ENCODE measurements around the gene KIZ. TPM values are rescaled to one million over a fixed set of nuclear protein-coding genes. Genes with fewer than 3 reads are reported as not detected.
"Not testable (repeated sequence)": the region's sequence is repeated elsewhere in the genome, so short reads cannot be mapped to it uniquely, and the experiment has no call there.

The KIZ gene
- total and polyA plus RNA-seq, 2 donors from 2014 or later, result 17.3 to 21.8 TPM

DNA sequence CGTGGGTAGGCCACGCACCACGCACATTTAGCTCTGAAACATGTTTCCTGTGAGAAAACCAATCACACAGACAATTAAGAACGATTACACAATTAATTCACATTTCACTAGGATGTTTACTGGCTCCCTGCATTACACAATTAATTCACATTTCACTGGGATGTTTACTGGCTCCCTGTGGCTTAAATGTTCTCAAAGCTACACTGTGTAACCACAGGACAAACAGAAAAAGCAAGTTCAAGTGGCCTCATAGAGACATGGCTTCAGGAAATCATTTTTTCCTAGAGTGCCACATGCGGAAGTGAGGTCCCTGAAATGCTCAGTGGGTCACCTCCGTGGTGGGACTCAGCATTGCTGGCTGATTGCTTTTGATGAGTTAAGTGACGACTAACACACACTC, 115.5 kb downstream of the KIZ start:
- intact Hi-C loops (cut with DNase I), result no loop called here
- no peak for FAIRE-seq

DNA sequence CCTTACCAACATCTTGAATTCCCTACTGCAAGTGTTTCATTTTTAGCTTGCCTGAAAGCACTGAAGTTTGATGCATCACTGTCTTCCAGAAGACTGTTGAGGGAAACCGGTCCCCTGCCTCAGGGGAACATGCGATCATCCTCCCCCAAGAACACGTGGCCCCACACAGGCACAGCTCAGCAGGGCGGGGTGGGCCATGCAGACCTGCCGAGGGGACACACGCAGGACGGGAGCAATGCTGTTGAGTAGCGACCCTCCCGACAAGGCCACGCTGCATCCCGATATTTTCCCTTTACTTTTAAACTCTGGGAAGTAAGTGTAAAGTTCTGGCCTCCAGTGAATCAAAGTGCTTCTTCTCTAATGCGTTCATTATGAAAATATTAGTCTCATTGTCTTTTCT, 117.9 kb downstream of the KIZ start:
- H3K36me3 ChIP-seq (ENCODE audit: control insufficient read depth in 2 of 3, insufficient read depth in 3 of 3, low read length in 3 of 3), result peaks cover 0 to 4% (median 0%) of the 10 kb centered on the region in 3 donors
- DNase-seq (no peak), FAIRE-seq (no peak)
- H3K9me3 ChIP-seq (ENCODE audit: control insufficient read depth in 2 of 3, insufficient read depth in 1 of 3, low read length in 3 of 3), result peaks cover 0 to 3% (median 0%) of the 10 kb centered on the region in 3 donors
- intact Hi-C loops (cut with DNase I), result no loop called here
- no peak overlapping the region for H3K27ac ChIP-seq (ENCODE audit: low read depth in 2 of 2, low read length in 2 of 2)
- no peak overlapping the region for H3K4me3 ChIP-seq (ENCODE audit: low read length in 3 of 3)
- no peak overlapping the region for H3K9ac ChIP-seq (ENCODE audit: low read length in 3 of 3)
- no peaks in the 10 kb centered on the region for H3K27me3 ChIP-seq (ENCODE audit: control insufficient read depth, insufficient read depth, low read length)
- no peaks in the 10 kb centered on the region for H3K4me1 ChIP-seq (ENCODE audit: control insufficient read depth in 2 of 3, insufficient read depth in 2 of 3, low read depth in 1 of 3, low read length in 3 of 3)
- TF ChIP-seq, protein P1, sequence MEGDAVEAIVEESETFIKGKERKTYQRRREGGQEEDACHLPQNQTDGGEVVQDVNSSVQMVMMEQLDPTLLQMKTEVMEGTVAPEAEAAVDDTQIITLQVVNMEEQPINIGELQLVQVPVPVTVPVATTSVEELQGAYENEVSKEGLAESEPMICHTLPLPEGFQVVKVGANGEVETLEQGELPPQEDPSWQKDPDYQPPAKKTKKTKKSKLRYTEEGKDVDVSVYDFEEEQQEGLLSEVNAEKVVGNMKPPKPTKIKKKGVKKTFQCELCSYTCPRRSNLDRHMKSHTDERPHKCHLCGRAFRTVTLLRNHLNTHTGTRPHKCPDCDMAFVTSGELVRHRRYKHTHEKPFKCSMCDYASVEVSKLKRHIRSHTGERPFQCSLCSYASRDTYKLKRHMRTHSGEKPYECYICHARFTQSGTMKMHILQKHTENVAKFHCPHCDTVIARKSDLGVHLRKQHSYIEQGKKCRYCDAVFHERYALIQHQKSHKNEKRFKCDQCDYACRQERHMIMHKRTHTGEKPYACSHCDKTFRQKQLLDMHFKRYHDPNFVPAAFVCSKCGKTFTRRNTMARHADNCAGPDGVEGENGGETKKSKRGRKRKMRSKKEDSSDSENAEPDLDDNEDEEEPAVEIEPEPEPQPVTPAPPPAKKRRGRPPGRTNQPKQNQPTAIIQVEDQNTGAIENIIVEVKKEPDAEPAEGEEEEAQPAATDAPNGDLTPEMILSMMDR (IDR thresholded peaks at IDR 0.05; ENCODE audit: borderline replicate concordance, extremely low read depth, insufficient read depth), result no peak

More for the DNA sequence above, 115.5 kb downstream of the KIZ start:
- Histone ChIP-seq H3K36me3 (ENCODE audit: control insufficient read depth in 2 of 3, insufficient read depth in 3 of 3, low read length in 3 of 3) (peaks cover 0 to 4% (median 0%) of the 10 kb centered on the region in 3 donors), H3K4me1 (ENCODE audit: control insufficient read depth in 2 of 3, insufficient read depth in 2 of 3, low read depth in 1 of 3, low read length in 3 of 3) (no peaks in the 10 kb centered on the region), H3K27ac (ENCODE audit: low read depth in 2 of 2, low read length in 2 of 2) (no peak overlapping the region), H3K9ac (ENCODE audit: low read length in 3 of 3) (no peak overlapping the region), H3K27me3 (ENCODE audit: control insufficient read depth, insufficient read depth, low read length) (no peaks in the 10 kb centered on the region), H3K9me3 (ENCODE audit: control insufficient read depth in 2 of 3, insufficient read depth in 1 of 3, low read length in 3 of 3) (no peaks in the 10 kb centered on the region), H3K4me3 (ENCODE audit: low read length in 3 of 3) (no peak overlapping the region)
- DNase-seq, result no peak
- TF ChIP-seq, protein P1 (IDR thresholded peaks at IDR 0.05; ENCODE audit: borderline replicate concordance, extremely low read depth, insufficient read depth), result no peak

DNA sequence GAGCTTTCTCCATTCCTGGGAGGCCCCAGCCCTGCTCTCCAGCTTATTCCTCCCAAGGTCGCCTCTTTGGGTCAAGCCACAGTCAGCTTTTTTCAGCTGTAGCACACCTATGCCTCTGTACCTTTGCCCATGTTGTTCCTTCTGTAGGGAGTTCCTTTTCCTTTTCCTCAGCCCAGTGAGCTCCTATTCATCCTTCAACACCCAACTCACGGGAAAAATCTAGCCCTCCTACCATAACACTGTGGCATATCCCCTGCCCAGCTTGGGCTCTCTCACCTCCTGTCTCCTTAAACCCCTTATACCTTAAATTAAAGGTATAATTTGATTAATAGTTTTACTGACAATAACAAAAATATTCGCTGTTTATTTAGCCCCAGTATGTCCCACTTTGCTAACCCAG, 118.9 kb downstream of the KIZ start:
- intact Hi-C loops (cut with DNase I), result no loop called here
- peaks cover 0 to 4% (median 0%) of the 10 kb centered on the region in 3 donors for H3K36me3 ChIP-seq (ENCODE audit: control insufficient read depth in 2 of 3, insufficient read depth in 3 of 3, low read length in 3 of 3)
- H3K9ac ChIP-seq (ENCODE audit: low read length in 3 of 3), result no peak overlapping the region
- DNase-seq, result no peak
- TF ChIP-seq, protein P1 (IDR thresholded peaks at IDR 0.05; ENCODE audit: borderline replicate concordance, extremely low read depth, insufficient read depth), result no peak
- H3K27me3 ChIP-seq (ENCODE audit: control insufficient read depth, insufficient read depth, low read length), result no peaks in the 10 kb centered on the region
- no peaks in the 10 kb centered on the region for H3K4me1 ChIP-seq (ENCODE audit: control insufficient read depth in 2 of 3, insufficient read depth in 2 of 3, low read depth in 1 of 3, low read length in 3 of 3)
- no peak overlapping the region for H3K4me3 ChIP-seq (ENCODE audit: low read length in 3 of 3)
- no peak overlapping the region for H3K27ac ChIP-seq (ENCODE audit: low read depth in 2 of 2, low read length in 2 of 2)
- FAIRE-seq, result no peak
- H3K9me3 ChIP-seq (ENCODE audit: control insufficient read depth in 2 of 3, insufficient read depth in 1 of 3, low read length in 3 of 3), result peaks cover 0 to 3% (median 0%) of the 10 kb centered on the region in 3 donors

DNA sequence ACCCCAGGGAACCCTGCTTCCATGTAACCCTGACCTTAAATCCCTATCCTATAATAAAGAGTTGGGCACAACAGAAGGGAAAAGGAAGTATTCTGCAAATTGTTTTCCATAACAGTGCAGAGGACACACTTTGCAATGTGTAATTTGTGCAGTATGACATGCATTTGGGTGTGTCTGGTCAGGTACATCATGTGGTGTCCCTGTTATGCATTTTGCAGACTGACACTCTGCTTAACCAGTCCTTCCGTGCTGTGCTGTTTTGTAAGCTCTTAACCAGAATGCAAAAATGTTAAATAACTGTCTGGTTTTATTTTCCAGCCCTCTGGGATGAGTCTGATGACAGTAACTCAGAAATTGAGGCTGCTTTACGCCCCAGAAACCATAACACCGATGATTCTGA, 120.3 kb downstream of the KIZ start:
- Histone ChIP-seq H3K27me3 (ENCODE audit: control insufficient read depth, insufficient read depth, low read length) (no peaks in the 10 kb centered on the region), H3K9me3 (ENCODE audit: control insufficient read depth in 2 of 3, insufficient read depth in 1 of 3, low read length in 3 of 3) (peaks cover 0 to 3% (median 0%) of the 10 kb centered on the region in 3 donors), H3K4me1 (ENCODE audit: control insufficient read depth in 2 of 3, insufficient read depth in 2 of 3, low read depth in 1 of 3, low read length in 3 of 3) (no peaks in the 10 kb centered on the region), H3K36me3 (ENCODE audit: control insufficient read depth in 2 of 3, insufficient read depth in 3 of 3, low read length in 3 of 3) (peaks cover 0 to 4% (median 0%) of the 10 kb centered on the region in 3 donors), H3K27ac (ENCODE audit: low read depth in 2 of 2, low read length in 2 of 2) (no peak overlapping the region), H3K4me3 (ENCODE audit: low read length in 3 of 3) (no peak overlapping the region), H3K9ac (ENCODE audit: low read length in 3 of 3) (no peak overlapping the region)
- FAIRE-seq (no peak), DNase-seq (no peak)
- TF ChIP-seq, protein P1 (IDR thresholded peaks at IDR 0.05; ENCODE audit: borderline replicate concordance, extremely low read depth, insufficient read depth), result no peak
- intact Hi-C loops (cut with DNase I), result no loop called here

DNA sequence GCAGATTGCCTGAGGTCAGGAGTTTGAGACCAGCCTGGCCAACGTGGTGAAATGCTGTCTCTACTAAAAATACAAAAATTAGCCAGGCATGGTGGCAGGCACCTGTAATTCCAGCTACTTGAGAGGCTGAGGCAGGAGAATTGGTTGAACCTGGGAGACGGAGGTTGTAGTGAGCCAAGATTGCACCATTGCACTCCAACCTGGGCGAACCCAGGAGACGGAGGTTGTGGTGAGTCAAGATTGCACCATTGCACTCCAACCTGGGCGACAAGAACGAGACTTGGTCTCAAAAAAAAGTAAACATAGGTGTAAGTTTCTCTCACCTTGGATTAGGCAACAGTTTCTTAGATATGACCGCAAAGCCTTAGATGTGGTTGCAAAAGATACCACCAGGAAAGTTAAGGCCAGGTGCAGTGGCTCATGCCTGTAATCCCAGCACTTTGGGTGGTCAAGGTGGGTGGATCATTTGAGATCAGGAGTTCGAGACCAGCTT, 121.8 kb downstream of the KIZ start:
- H3K9me3 ChIP-seq (ENCODE audit: control insufficient read depth in 2 of 3, insufficient read depth in 1 of 3, low read length in 3 of 3); H3K27ac ChIP-seq (ENCODE audit: low read depth in 2 of 2, low read length in 2 of 2); H3K36me3 ChIP-seq (ENCODE audit: control insufficient read depth in 2 of 3, insufficient read depth in 3 of 3, low read length in 3 of 3); H3K9ac ChIP-seq (ENCODE audit: low read length in 3 of 3); H3K4me3 ChIP-seq (ENCODE audit: low read length in 3 of 3); intact Hi-C loops (cut with DNase I); DNase-seq; FAIRE-seq; H3K4me1 ChIP-seq (ENCODE audit: control insufficient read depth in 2 of 3, insufficient read depth in 2 of 3, low read depth in 1 of 3, low read length in 3 of 3); H3K27me3 ChIP-seq (ENCODE audit: control insufficient read depth, insufficient read depth, low read length): not testable (repeated sequence)
